CD4-positive, alpha-beta memory T cell (primary cell): ENCODE results near the gene TMEM147. TPM values are rescaled to one million over a fixed set of nuclear protein-coding genes. Genes with fewer than 3 reads are reported as not detected.

Source experiments
- CTCF ChIA-PET: fragments of 350-600 bp; sonication (Branson Sonifier 250); formaldehyde crosslinking; loops from one replicate; lab custom pipeline; 2021; ENCODE audit warnings: inconsistent platforms; ENCODE audit not compliant: partially characterized antibody; lab: Charles Lee
- POLR2A ChIA-PET: fragments of 350-600 bp; sonication (Branson Sonifier 250); formaldehyde crosslinking; loops from one replicate; lab custom pipeline; 2021; ENCODE audit not compliant: partially characterized antibody; lab: Charles Lee
- DNase-seq, 5 donors: peaks; one replicate each; pipeline versions ENCODE4 v3.0.0 to v3.0.0-alpha.2; 2020 to 2022; ENCODE audit warnings: mixed read lengths in 1 of 5
- H3K27ac ChIP-seq: one replicate; pipeline ENCODE4 v1.7.0; 2013; ENCODE audit warnings: low read depth, low read length
- H3K27me3 ChIP-seq: 2 replicates; pipeline ENCODE4 v1.7.0; 2013; ENCODE audit warnings: mild to moderate bottlenecking, low read length, moderate library complexity; ENCODE audit not compliant: insufficient read depth
- H3K36me3 ChIP-seq: 2 replicates; pipeline ENCODE4 v1.7.0; 2013; ENCODE audit warnings: mild to moderate bottlenecking, low read length, moderate library complexity; ENCODE audit not compliant: insufficient read depth
- H3K4me1 ChIP-seq: 2 replicates; pipeline ENCODE4 v1.7.0; 2013; ENCODE audit warnings: mild to moderate bottlenecking, low read length, moderate library complexity; ENCODE audit not compliant: insufficient read depth
- H3K4me3 ChIP-seq, 2 donors: one replicate each; pipeline ENCODE4 v1.7.0; 2013; ENCODE audit warnings: low read length in 2 of 2, mild to moderate bottlenecking in 1 of 2
- H3K9me3 ChIP-seq, 2 donors: one replicate each; pipeline ENCODE4 v1.7.0; 2013; ENCODE audit warnings: low read length in 2 of 2, control low read depth in 1 of 2; ENCODE audit not compliant: control insufficient read depth in 1 of 2
- H3K27ac Mint-ChIP-seq, 7 donors: one replicate each; pipeline ENCODE4 v1.8.0; 2020 to 2021; ENCODE audit warnings: mixed read lengths in 7 of 7, mild to moderate bottlenecking in 6 of 7, inconsistent platforms in 3 of 7, moderate library complexity in 3 of 7
- H3K27me3 Mint-ChIP-seq, 2 donors: one replicate each; pipeline ENCODE4 v1.8.0; 2020 to 2021; ENCODE audit warnings: mixed read lengths in 2 of 2
- H3K36me3 Mint-ChIP-seq, 2 donors: one replicate each; pipeline ENCODE4 v1.8.0; 2020 to 2021; ENCODE audit warnings: mixed read lengths in 2 of 2, inconsistent platforms in 1 of 2, mild to moderate bottlenecking in 1 of 2
- H3K4me1 Mint-ChIP-seq, 4 donors: one replicate each; pipeline ENCODE4 v1.8.0; 2020 to 2021; ENCODE audit warnings: mixed read lengths in 4 of 4, mild to moderate bottlenecking in 1 of 4
- H3K4me3 Mint-ChIP-seq, 8 donors: one replicate each; pipeline ENCODE4 v1.8.0; 2020 to 2021; ENCODE audit warnings: mixed read lengths in 8 of 8, mild to moderate bottlenecking in 7 of 8, moderate library complexity in 6 of 8, inconsistent platforms in 3 of 8
- H3K9me3 Mint-ChIP-seq, 8 donors: one replicate each; pipeline ENCODE4 v1.8.0; 2020 to 2021; ENCODE audit warnings: mixed read lengths in 8 of 8, mild to moderate bottlenecking in 5 of 8, inconsistent platforms in 3 of 8, moderate library complexity in 1 of 8
- intact Hi-C: fragments of 100-400 bp; cut with micrococcal nuclease; formaldehyde crosslinking; loops from one replicate; pipeline ENCODE4 v1.15.1; 2023
- polyA plus RNA-seq, 2 donors: library from polyadenylated mRNA; unstranded; fragments of 300-500 nt; fragmentation: Illumina TruSeq; gene quantifications; one replicate each; pipeline ENCODE4 v1.2.3, GENCODE V29; 2021
- total RNA-seq, 2 experiments: library from RNA; stranded (reverse); gene quantifications; one replicate each; pipeline ENCODE4 v1.2.3, GENCODE V29; 2021

The TMEM147 gene
- total and polyA plus RNA-seq, 4 experiments from 2014 or later = 41.3 to 189 (median 101) TPM

DNA sequence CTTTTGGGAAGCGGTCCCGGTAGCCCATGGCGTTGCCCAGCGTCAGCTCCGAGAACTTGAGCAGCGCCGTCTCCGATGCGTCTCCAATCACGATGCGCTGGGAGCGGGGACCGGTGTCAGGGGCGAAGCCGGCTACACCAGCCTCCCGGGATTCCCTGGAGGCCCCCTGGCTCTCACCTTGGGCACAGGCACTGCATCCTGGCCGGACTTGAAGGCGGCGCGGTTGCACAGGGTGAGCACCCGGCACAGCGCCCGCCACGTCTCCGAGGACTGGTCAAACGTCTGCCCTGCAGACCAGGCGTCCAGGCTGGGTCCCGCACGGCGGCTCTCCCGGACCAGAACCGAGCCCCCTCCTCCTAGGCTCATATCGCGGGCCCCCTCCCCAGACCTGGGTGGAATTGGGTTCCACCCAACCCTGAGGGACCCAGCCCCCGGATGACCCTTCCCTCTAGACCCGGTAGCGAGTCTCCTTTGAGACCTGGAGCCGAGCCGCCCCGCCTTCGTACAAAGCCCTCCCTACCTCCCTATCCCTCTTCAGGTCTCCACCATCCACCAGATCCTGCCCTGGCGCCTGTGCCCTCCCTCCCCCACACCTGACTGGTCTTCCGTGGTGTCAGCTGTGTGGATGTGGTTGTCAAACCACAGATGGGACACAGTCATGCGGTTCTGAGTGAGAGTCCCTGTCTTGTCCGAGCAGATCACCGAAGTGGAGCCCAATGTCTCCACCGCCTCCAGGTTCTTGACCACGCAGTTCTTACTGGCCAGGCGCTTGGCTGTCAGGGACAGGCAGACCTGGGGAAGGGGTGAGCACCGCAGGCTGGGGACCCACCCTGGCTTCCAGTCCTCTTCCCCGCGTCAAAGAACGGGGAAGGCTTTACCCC, 13.2 kb downstream of the TMEM147 start:
- Mint-ChIP-seq H3K4me3 (peak overlapping the region in 6 of 8 donors; percentile 17 to 61 (median 30)), H3K36me3 (no peaks in the 10 kb centered on the region), H3K27ac (no peak overlapping the region), H3K27me3 (peaks cover 27% of the 10 kb centered on the region in 2 donors), H3K9me3 (peaks cover 0 to 4% (median 0%) of the 10 kb centered on the region in 8 donors), H3K4me1 (peaks cover 7 to 19% (median 12%) of the 10 kb centered on the region in 4 donors)
- no peaks in the 10 kb centered on the region for H3K36me3 ChIP-seq
- ChIA-PET CTCF (interaction anchor here (2.4 kb wide), 1 partner anchor 10 kb away, joined by 9 read pairs; no protein-coding TSS in a partner anchor), POLR2A (interaction anchor here (1.0 kb wide), 1 partner anchor 86 kb away, joined by 3 read pairs; no protein-coding TSS in a partner anchor)
- H3K27ac ChIP-seq = no peak overlapping the region
- H3K27me3 ChIP-seq = peaks cover 5% of the 10 kb centered on the region
- no peaks in the 10 kb centered on the region for H3K9me3 ChIP-seq
- peak overlapping the region; percentile 29 to 32 for H3K4me3 ChIP-seq
- intact Hi-C loops = no loop called here
- H3K4me1 ChIP-seq = peaks cover 12% of the 10 kb centered on the region
- no peak for DNase-seq

GRCh38 chr19:35559281-35559659, 13.8 kb downstream of the TMEM147 start:
- intact Hi-C loops = no loop called here
- Mint-ChIP-seq H3K36me3 (no peaks in the 10 kb centered on the region), H3K4me3 (peak overlapping the region in 3 of 8 donors; percentile 31 to 47 (median 32)), H3K27me3 (peaks cover 29 to 30% of the 10 kb centered on the region in 2 donors), H3K27ac (no peak overlapping the region), H3K9me3 (peaks cover 0 to 4% (median 0%) of the 10 kb centered on the region in 8 donors), H3K4me1 (peaks cover 7 to 19% (median 12%) of the 10 kb centered on the region in 4 donors)
- no peak for DNase-seq
- Histone ChIP-seq H3K4me3 (no peak overlapping the region), H3K36me3 (no peaks in the 10 kb centered on the region), H3K27me3 (peaks cover 5% of the 10 kb centered on the region), H3K4me1 (peaks cover 12% of the 10 kb centered on the region), H3K27ac (no peak overlapping the region), H3K9me3 (no peaks in the 10 kb centered on the region)
- ChIA-PET POLR2A (no interaction called here), CTCF (no interaction called here)

GRCh38 chr19:35559781-35560180, 14.4 kb downstream of the TMEM147 start:
- Histone ChIP-seq H3K36me3 (no peaks in the 10 kb centered on the region), H3K27me3 (peaks cover 5% of the 10 kb centered on the region), H3K4me1 (peaks cover 12% of the 10 kb centered on the region), H3K27ac (no peak overlapping the region), H3K9me3 (no peaks in the 10 kb centered on the region), H3K4me3 (no peak overlapping the region)
- Mint-ChIP-seq H3K4me1 (peaks cover 7 to 19% (median 12%) of the 10 kb centered on the region in 4 donors), H3K36me3 (no peaks in the 10 kb centered on the region), H3K9me3 (peaks cover 0 to 4% (median 0%) of the 10 kb centered on the region in 8 donors), H3K27me3 (peaks cover 32 to 34% of the 10 kb centered on the region in 2 donors), H3K27ac (no peak overlapping the region), H3K4me3 (peak overlapping the region in 1 of 8 donors; percentile 32)
- no peak for DNase-seq
- CTCF ChIA-PET = no interaction called here
- POLR2A ChIA-PET = no interaction called here
- intact Hi-C loops = no loop called here

DNA sequence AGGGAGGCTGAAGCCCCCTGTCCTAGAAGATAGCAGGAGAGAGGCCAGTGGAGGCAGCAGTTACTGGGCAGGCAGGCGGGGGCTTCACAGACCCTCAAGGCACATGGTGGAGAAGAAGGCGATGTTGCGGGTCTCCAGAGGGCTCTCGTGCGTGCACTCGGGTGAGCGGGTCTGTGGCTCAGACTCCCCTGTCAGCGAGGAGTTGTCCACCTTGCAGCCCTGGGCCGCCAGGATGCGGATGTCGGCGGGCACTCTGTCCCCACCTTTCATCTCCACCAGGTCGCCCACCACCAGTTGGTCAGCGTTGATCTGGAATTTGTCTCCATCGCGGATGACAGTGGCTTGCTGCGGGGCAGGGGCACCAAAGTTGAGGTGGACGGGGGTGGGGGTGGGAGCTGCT, 14.8 kb downstream of the TMEM147 start:
- Histone ChIP-seq H3K4me1 (peaks cover 12% of the 10 kb centered on the region), H3K36me3 (no peaks in the 10 kb centered on the region), H3K9me3 (no peaks in the 10 kb centered on the region), H3K27ac (no peak overlapping the region), H3K27me3 (peaks cover 5% of the 10 kb centered on the region), H3K4me3 (no peak overlapping the region)
- no peaks in the 10 kb centered on the region for H3K36me3 Mint-ChIP-seq
- H3K4me1 Mint-ChIP-seq = peaks cover 7 to 19% (median 12%) of the 10 kb centered on the region in 4 donors
- CTCF ChIA-PET = no interaction called here
- intact Hi-C loops = no loop called here
- H3K27me3 Mint-ChIP-seq = peaks cover 33 to 38% of the 10 kb centered on the region in 2 donors
- POLR2A ChIA-PET = no interaction called here
- H3K27ac Mint-ChIP-seq = no peak overlapping the region
- H3K4me3 Mint-ChIP-seq = peak overlapping the region in 1 of 8 donors; percentile 24
- H3K9me3 Mint-ChIP-seq = peaks cover 0 to 4% (median 0%) of the 10 kb centered on the region in 8 donors
- DNase-seq = no peak

DNA sequence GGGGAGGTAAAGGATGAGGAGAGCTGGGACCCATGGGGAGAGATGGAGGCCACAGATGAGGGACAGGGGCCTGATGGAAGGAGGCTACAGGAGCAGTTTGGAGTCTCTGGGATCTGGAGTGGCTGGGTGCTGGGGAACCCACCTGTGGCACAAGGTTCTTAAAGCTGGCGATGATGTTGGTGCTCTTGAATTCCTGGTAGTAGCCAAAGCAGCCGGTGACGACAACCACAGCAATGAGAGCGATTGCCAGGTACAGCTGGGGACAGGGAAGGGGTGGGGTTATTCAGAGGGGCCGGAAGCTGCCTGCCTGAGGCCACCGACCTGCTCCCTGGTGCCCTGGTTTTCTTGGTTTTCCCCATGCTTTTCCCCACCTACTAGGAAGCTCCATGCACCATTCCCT, 15.3 kb downstream of the TMEM147 start:
- peaks cover 12% of the 10 kb centered on the region for H3K4me1 ChIP-seq
- H3K4me3 ChIP-seq = no peak overlapping the region
- intact Hi-C loops = no loop called here
- ChIA-PET CTCF (no interaction called here), POLR2A (no interaction called here)
- H3K4me3 Mint-ChIP-seq = peak overlapping the region in 2 of 8 donors; percentile 19 to 21
- peaks cover 37 to 40% of the 10 kb centered on the region in 2 donors for H3K27me3 Mint-ChIP-seq
- H3K9me3 ChIP-seq = no peaks in the 10 kb centered on the region
- no peak for DNase-seq
- H3K9me3 Mint-ChIP-seq = peaks cover 0 to 4% (median 0%) of the 10 kb centered on the region in 8 donors
- no peaks in the 10 kb centered on the region for H3K36me3 ChIP-seq
- no peak overlapping the region for H3K27ac Mint-ChIP-seq
- peaks cover 7 to 18% (median 12%) of the 10 kb centered on the region in 4 donors for H3K4me1 Mint-ChIP-seq
- H3K36me3 Mint-ChIP-seq = no peaks in the 10 kb centered on the region
- peaks cover 5% of the 10 kb centered on the region for H3K27me3 ChIP-seq
- H3K27ac ChIP-seq = no peak overlapping the region

DNA sequence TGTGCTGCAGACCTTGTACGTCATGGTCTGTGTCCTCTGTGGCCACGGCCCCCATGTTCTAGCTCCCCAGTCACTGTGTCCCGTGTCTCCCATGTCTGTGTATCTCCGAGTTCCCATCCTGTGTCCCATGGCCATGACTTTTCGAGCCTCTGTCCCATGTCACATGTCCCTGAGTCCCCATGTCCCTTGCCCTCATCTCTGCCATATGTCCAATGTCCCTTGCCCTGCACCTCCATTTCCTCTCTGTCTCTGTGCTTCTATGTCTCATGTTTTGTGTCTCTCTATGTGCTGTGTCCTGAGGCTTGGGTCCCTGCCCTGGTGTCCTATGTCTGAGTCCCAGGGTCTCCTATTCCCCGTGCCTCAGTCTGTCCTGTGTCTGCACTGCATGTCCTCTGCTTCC, 16.0 kb downstream of the TMEM147 start:
- Histone ChIP-seq H3K27ac (no peak overlapping the region), H3K9me3 (no peaks in the 10 kb centered on the region), H3K4me3 (no peak overlapping the region), H3K36me3 (no peaks in the 10 kb centered on the region), H3K27me3 (peaks cover 5% of the 10 kb centered on the region), H3K4me1 (peaks cover 12% of the 10 kb centered on the region)
- peaks cover 35 to 40% of the 10 kb centered on the region in 2 donors for H3K27me3 Mint-ChIP-seq
- peak overlapping the region in 1 of 7 donors; percentile 57 for H3K27ac Mint-ChIP-seq
- H3K9me3 Mint-ChIP-seq = peaks cover 0 to 2% (median 0%) of the 10 kb centered on the region in 8 donors
- peaks cover 7 to 13% (median 9%) of the 10 kb centered on the region in 4 donors for H3K4me1 Mint-ChIP-seq
- ChIA-PET POLR2A (no interaction called here), CTCF (no interaction called here)
- DNase-seq = no peak
- no peaks in the 10 kb centered on the region for H3K36me3 Mint-ChIP-seq
- intact Hi-C loops = no loop called here
- no peak overlapping the region for H3K4me3 Mint-ChIP-seq

- H3K4me1 ChIP-seq = peaks cover 12% of the 10 kb centered on the region
- Mint-ChIP-seq H3K27me3 (peaks cover 41 to 44% of the 10 kb centered on the region in 2 donors), H3K4me3 (no peak overlapping the region), H3K9me3 (peaks cover 0 to 2% (median 0%) of the 10 kb centered on the region in 8 donors), H3K36me3 (no peaks in the 10 kb centered on the region), H3K27ac (no peak overlapping the region), H3K4me1 (peaks cover 4 to 10% (median 5%) of the 10 kb centered on the region in 4 donors)
- CTCF ChIA-PET = no interaction called here
- H3K4me3 ChIP-seq = no peak overlapping the region
- POLR2A ChIA-PET = no interaction called here
- intact Hi-C loops = no loop called here
- H3K9me3 ChIP-seq = no peaks in the 10 kb centered on the region
- DNase-seq = no peak
- no peak overlapping the region for H3K27ac ChIP-seq
- H3K36me3 ChIP-seq = no peaks in the 10 kb centered on the region
- peaks cover 5% of the 10 kb centered on the region for H3K27me3 ChIP-seq
Measured at GRCh38 chr19:35562336-35562735, 16.9 kb downstream of the TMEM147 start.
